Retina (tissue), 1 donor: Measurements from ENCODE around the gene CMIP.
"Not testable (repeated sequence)": the region's sequence is repeated elsewhere in the genome, so short reads cannot be mapped to it uniquely, and the experiment has no call there.

ENCODE experiments used
- DNase-seq: peaks from one replicate; pipeline ENCODE4 v3.0.0-alpha.2; 2016

Gene CMIP

GRCh38 chr16:81421536-81421935 is 23.1 kb upstream of the CMIP start:
- no peak for DNase-seq

DNA sequence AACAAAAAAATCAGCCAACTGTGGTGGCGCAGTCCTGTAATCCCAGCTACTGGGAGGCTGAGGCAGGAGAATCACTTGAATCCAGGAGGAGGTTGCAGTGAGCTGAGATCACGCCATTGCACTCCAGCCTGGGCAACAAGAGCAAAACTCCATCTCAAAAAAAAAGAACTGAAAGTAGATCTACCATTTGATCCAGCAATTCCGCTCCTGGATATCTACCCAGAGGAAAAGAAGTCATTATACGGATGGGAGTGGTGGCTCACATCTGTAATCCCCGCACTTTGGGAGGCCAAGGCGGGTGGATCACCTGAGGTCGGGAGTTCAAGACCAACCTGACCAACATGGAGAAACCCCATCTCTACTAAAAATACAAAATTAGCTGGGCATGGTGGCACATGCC is 22.5 kb upstream of the CMIP start:
- not testable (repeated sequence) for DNase-seq

DNA sequence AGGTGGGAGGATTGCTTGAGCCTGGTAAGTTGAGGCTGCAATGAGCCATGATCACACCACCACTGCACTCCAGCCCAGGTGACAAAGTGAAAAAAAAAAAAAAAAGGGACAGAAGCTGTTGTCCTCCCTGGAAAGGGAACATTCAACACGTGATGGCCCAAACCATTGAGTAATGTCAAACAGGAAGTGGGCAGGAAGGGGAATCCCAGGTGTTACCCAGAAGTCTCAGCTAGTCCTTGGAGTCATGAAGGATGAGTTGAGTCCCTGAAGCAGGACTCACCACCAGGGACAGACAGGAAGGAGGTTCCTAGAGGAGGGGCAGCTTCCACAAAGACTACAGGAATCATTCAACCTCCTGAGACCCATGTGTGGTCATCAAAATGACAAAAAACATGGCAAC is 19.8 kb upstream of the CMIP start:
- DNase-seq, result no peak

GRCh38 chr16:81427219-81427618 is 17.4 kb upstream of the CMIP start:
- no peak for DNase-seq

DNA sequence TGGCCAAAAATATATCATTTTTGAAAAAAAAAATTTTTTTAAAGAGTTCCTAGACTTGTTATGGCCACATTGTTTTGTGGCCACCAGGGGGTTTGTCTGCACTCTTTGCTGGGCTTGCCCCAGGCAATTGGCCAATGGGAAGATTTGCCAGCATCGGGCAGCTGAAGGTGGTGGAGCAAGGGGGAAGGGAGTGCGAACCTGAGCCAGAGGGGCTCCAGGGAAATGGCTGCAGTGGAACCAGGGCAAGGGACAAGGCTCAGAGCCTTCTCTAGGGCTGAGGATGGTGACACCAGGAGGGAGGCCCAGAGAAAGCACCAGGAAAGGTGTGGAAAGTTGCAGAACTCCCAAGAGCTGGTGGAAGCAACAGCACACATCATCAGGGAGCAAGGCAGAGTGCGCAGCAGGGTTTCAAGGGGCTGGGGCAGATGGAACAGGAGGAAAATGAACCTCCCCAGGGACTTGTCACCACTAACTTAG is 15.5 kb upstream of the CMIP start:
- DNase-seq, result no peak

DNA sequence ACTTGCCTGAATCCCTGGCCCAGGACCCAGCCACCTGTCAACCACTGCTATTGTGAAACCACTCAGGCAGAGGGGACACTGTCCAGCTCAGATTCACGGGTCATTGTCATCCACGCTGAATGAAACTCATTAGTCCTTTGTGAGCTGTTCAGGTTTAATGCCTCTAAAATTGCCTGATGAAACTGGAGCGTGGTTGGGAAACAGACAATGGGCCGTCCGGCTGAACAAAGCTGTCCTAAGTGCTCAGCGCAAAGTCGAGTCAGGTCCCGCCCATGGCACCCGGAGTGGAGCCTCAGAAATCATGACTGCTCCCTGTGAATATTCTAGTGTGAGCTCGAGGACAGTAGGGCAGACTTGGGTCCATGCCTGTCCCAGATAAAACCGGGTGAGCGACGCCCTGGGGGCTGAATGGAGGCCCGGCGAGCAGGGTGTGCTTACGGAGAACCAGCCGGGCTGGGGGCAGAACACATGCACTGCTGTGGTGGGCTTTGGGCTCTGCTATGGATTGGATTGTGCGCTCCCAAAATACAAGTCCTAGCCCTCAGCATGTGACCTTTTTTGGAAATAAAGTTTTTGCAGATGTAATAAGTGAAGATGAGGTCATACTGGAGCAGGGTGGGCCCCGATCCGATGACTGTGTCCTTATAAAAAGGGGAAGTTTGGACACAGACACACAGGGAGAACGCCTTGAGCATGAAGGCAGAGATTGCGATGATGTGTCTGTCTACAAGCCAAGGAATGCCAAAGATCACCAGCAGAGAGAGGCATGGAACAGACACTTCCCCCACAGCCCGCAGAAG is 12.9 kb upstream of the CMIP start:
- peak; percentile 81 for DNase-seq

DNA sequence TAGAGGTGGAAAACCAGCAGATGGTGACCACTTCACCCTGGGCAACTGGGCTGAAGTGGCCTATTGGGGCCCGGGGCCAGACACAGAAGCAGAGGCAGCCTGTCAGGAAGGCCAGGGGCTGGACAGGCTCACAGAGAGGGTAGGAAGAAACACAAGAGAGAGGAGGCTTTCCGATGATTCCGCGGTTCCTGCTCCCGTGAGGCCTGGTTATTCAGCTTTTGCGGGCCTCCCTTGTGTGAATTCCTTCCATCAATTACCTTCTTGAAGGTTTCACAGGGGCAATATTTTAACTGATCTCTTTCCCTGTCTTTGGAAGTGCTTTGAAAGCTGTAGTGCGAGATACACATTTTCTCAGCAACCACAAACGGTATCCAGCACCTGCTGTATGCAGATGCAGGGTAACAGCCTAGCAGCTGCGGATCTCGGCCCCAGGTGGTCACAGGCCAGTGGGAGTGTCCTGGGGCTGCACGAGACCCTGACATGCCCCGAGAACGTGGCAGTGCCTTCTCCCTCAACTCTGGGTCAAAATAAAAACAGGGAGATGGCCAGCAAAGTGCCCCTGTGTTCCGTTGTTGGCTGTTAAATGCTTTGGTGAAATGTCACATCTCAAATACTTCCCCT is 11.6 kb upstream of the CMIP start:
- DNase-seq, result peak; percentile 55

DNA sequence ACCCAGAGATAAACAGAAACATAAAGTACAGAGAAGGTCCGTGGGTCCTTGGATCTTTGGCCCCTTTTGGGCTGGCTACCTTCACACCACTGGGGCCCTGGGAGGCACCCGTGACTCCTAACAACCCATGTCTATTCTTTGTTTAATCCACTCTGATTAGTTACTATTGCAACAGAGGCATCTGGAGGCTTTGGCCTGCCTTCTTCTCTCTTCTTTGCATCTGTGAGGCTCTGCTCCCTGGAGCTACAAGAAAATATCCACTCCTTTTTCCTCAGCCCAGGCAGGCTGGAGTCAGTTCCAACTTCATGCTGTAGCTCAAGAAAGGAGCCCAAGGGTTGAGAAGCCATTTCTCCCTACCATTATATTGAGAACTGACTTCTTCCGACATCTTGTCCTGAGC is 9.5 kb upstream of the CMIP start:
- DNase-seq, result no peak

- no peak for DNase-seq
Observed at GRCh38 chr16:81435567-81435966, 9.0 kb upstream of the CMIP start.

- DNase-seq, result no peak
Observed at GRCh38 chr16:81436386-81436785, 8.2 kb upstream of the CMIP start.

- no peak for DNase-seq
Observed at GRCh38 chr16:81437865-81438264, 6.7 kb upstream of the CMIP start.

DNA sequence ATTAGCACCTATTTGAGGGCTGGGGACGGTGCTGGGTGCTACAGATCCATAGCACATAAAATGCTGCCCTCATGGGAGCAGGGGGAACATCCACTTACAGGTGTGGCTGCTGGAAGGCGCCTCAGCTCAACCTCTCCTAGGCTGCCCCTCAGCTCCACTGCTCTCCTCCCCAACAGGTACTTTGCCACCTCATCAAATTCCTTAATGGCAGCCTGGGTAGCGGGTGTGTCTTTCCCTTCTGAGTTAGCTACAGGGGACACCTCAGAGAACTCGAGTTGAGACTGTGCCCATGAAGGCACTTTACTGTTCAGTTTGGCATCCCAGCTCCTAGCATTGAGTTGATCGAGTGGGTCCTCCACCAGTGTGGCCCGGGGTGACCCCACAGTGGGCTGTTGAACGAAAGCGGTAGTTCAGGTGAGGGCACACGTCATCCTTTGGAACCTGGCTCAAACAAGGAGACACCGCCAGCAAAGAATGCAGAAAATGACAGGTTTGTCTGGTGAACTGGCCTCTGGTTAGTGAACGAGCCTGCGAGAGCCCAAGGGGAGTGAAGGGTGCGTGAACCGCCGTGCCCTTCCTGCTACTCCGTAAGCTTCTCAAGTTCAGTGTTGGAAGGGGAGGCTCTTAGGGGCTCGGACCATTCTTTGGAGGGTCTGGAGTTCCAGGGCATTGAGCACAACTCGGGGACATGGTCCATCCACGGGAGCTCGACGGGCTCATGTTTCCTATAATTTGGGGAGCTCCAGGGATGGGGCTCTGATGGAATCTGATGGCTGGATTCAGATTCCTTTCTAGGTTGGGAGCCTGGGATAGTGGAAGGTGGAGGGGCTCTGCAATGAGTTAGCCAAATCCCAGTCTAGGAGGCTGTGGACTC is 3.5 kb upstream of the CMIP start:
- no peak for DNase-seq

GRCh38 chr16:81442220-81442915 is 2.2 kb upstream of the CMIP start:
- no peak for DNase-seq

- DNase-seq, result no peak
Observed at GRCh38 chr16:81442916-81443687, 1.5 kb upstream of the CMIP start.

GRCh38 chr16:81443688-81444447 is 740 bp upstream of the CMIP start:
- peak; percentile 69 for DNase-seq

- peak; percentile 62 for DNase-seq
Observed at GRCh38 chr16:81445143-81445961, 744 bp downstream of the CMIP start.

- peak; percentile 70 for DNase-seq
Observed at GRCh38 chr16:81445966-81446906, 1.6 kb downstream of the CMIP start.

- DNase-seq, result no peak
Observed at GRCh38 chr16:81446907-81447268, 2.3 kb downstream of the CMIP start.
